Renal cortex interstitium (tissue), 11 donors: Measurements from ENCODE around the gene FHAD1. TPM values are rescaled to one million over a fixed set of nuclear protein-coding genes. Genes with fewer than 3 reads are reported as not detected.

ENCODE experiments used
- DNase-seq, 11 donors: peaks; one replicate each; pipeline ENCODE4 v3.0.0-alpha.2; 2013; ENCODE audit warnings: low read depth in 9 of 11, low spot score in 4 of 11; ENCODE audit errors: extremely low read depth in 1 of 11
- polyA plus RNA-seq, 3 donors: library from polyadenylated mRNA; unstranded; fragments of 120-200 nt; gene quantifications; one replicate each; pipeline ENCODE4 v1.2.1, GENCODE V29; 2013; ENCODE audit not compliant: insufficient read length in 3 of 3

FHAD1 gene
- polyA plus RNA-seq, 3 donors, result 3.3 to 6.5 (median 3.5) TPM

DNA sequence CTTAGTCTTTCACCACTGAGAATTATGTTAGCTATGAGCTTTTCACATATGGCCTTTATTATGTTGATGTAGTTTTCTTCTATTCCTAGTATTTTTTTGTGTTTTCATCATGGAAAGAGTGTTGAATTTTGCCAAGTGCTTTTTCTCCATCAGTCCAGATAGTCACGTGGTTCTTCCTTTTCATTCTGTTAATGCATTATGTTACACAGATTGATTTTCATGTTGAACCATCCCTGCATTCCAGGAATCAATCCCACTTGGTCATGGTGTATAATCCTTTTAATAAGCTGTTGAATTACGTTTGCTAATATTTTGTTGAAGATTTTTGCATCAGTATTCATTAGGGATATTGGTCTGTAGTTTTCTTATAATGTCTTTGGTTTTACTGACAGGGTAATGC is 17.7 kb downstream of the FHAD1 start:
- no peak for DNase-seq

DNA sequence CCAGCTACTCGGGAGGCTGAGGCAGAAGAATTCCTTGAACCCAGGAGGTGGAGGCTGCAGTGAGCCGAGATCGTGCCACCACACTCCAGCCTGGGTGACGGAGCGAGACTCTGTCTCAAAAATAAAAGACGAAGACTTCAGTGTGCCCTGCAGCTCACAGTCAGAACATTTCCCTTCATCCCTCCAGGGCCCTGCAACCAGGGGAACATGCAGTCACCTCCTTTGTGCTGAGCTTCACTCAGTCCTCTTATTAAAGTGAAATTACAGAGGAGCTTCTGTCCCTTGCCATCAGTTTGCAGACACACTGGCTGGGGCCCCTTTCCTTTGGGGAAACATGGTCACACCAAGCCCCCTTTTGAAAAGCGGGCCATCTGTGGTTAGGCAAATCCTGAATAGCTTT is 24.2 kb downstream of the FHAD1 start:
- DNase-seq, result no peak

DNA sequence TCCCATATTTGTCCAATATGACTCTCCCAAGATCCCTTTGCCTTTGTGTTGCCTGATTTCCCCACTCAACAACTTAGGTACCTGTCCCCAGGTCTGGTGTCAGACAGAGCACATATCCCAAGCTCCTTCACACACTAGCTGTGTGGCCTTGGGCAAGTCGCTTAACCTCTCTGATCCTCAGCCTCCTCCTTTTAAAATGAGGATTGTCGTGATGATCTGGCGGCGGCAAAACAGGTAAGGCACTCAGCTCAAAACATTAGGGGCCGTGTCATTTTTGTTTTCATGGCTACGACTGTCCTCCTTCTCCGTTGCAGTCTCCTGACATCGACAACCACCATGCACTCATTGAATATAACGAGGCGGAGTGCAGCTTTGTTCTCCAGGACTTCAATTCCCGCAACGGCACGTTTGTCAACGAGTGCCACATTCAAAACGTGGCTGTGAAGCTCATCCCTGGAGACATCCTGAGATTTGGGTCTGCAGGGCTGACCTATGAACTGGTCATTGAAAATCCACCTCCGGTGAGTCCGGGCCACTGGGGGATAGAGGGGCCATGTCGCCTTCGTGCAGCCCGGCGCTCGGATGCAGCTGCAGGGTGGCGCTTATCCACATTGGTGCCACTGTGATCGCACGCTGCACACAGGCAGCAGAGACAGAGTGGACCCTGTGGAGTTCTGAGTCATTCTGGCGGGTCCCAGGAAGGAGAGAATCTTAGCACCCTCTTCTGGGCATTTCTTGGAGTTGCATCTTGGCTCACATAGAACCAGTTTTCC is 25.2 kb downstream of the FHAD1 start:
- DNase-seq, result peak; percentile 33 to 79 (median 65)

DNA sequence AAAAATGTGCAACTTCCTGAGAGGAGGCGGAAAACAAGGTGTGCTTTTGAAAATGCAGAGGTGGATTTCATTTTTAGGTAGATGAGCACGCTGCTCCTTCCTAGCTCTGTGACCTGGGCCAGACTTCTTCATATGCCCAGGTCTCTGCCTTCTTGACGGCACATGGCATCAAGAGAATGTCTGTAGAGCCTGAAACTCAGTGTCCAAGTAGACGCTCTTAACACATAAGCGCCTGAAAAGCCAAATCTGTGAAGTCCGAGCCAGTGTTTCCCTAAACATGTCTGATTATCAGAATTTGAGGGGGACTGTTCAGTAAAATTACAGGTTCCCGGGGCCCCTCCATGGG is 25.7 kb downstream of the FHAD1 start:
- DNase-seq, result no peak

DNA sequence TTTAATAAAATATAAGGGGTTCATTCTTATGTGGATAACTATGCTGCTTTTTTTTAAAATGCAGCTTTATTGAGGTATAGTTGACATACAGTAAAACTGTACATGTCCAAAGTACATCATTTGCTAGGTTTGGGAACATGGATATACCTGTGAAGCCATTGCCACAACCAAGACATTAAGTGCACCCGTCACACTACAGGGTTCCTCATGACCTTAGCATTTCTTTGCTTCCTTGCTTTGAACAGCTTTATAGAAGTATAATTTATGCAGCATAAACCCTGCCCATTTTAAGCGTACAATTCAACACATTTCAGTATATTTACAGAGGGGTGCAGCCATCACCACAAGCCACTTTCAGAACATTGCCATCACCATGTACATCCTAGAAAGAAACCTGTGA is 26.3 kb downstream of the FHAD1 start:
- DNase-seq, result no peak

DNA sequence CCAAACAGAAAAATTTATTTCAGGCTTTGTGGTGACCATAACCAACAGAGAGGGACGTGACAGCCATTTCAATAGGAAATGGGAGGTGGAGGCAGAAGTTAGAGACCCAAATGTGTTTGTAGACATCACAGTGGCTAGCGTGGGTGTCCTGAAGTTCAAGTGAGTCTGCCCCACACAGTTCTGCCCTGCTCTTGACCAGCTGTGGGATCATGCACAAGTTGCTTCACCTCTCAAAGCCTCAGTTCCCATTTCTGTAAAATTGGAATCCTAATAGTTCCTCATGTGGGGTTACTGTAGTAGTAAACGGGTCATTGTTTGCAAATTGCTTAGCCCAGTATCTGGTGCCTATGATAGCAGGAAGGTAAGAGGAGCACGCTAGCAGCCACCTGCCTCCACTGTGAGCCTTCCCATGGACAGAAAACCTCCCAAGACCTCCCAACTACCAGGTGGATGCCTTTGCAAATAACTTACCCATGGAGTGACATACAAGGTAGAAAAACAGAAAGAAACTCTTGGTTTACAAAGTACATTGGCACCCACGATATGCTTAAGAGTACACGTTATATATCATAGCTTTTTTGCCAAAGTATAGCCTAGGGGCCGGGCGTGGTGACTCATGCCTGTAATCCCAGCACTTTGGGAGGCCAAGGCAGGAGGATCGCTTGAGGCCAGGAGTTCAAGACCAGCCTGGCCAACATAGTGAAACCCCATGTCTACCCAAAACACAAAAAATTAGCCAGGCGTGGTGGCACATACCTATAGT is 29.1 kb downstream of the FHAD1 start:
- DNase-seq, result no peak

DNA sequence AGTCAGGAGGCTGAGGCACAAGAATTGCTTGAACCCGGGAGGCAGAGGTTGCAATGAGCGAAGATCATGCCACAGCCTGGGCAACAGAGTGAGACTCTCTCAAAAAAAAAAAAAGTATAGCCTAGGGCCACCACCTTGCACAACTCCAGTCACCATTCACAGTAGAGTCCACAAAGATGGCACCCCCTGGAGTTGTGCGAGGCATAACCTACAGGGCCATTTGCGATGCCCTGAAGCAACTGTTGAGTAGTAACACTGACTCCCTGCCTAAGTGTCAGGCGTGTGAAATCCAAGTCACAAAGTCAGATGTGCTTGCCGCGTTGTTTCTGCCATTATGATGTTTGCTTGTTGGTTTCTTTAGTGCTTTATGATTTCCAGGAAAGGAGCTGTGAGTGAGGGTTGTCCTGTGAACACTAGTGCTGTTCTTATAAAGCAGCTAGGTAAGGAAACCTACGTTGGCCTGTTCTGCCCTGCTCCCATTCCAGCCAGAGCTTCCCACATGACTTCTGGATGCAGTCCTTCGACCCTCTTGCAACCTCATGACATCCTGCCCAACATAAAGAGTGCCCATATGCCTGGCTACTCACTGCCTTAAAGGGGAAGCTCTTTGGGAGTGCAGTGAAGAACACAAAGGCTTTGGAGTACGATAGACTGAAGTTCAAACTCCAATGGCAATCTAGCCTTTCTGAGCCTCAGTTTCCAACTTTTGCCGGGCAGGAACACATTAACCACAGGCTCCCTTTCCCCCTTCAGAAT is 29.8 kb downstream of the FHAD1 start:
- no peak for DNase-seq

DNA sequence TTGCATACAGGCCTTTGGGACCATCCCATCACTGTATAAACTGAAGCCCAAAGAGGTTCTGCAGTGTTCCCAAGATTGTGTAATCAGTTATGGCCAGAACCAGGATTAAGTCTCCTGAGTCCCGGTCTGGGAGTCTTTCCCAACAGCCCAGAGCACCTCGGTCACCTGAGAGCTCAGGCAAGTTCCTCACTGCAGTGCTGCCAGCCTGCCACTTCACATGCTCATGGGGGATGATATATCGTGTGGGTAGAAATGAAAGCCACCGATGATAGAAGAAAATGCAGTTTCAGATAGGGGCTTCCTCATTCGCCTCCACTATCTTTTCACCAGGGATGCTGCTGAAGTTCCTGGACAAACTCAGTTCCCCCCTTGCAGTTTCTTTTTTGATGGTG is 30.4 kb downstream of the FHAD1 start:
- no peak for DNase-seq

DNA sequence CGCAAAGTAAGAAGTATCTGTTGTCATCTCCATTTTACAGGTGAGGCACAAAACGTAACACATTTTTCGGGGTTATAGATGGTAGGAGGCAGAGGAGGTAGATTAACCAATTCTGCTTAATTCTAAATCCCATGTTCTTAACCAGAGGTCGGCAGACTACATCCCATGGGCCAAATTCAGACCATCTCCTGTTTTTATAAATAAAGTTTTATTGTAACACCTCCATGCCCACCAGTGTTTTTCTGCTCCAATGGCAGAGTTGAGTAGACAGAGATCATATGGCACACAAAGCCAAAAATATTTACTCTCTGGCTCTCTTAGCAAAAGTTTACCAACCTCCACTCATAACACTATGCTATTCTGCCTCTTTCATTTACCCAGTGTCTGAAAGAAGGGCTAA is 30.9 kb downstream of the FHAD1 start:
- DNase-seq, result no peak

DNA sequence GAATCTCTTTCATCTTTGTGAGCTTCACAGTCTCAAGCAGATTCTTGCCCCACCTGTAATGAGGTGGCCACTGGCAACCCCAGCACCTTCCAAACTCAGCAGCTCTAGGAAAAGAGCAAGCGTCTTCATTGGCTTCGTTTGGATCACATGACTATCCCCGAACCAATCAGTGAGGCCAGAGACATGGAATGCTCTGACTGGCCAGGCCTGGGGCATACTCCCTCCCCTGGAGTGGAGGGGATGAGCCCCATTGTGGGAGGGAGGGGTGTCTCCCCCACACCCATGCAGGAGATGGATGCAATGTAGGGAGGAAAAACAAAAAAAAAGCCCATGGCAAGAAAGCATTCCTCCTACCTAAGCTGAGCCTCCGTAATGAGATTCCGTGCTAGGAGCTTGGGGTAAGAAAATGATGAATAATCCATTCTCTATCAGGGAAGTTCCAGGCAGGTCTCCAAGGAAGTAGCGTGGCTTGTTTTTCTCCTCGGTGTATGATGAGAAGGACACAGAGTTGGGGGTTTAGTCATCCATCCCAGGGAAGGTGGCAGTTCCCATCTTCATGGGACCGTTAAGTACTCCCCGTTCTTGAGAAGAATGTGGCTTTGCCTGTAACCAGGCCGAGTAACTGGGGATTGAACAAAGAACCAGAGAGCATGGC is 32.7 kb downstream of the FHAD1 start:
- DNase-seq, result no peak

DNA sequence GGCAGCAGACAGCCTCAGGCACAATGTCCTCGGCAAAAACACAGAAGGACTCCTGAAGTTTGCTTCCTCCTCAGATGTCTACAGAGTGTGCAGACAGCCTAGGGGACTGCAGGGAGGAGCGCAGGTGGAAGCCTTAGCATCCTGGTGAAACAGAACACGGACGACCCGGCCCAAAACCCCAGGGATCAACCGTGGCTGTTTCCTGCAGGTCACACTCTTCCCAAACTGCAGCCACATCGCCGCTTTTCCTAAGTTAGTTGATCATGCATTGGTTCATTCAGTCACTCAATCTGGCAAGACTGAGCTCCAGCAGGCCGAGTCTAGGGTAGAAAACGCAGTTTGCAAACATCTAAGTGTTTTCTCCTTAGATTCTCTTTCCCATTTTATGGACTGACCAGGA is 33.4 kb downstream of the FHAD1 start:
- no peak for DNase-seq

DNA sequence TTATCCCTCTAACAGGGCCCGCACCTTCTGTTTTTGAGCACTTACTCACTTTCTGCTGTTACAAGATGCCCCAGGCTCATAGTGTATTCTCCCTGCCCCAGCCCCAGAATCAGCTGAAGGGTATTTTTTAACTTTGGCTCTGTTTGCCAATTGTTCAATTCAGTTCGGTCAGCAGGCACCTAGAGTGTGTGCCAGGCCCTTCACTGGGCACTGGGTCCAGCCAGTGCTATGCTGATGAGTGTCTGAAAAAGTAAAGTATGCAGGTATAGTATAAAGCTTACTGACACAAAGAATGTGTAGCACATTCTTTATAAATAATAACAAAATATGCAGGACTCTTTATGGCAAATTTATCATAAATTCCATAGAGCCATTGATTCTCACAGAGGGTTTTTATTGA is 35.0 kb downstream of the FHAD1 start:
- DNase-seq, result no peak

DNA sequence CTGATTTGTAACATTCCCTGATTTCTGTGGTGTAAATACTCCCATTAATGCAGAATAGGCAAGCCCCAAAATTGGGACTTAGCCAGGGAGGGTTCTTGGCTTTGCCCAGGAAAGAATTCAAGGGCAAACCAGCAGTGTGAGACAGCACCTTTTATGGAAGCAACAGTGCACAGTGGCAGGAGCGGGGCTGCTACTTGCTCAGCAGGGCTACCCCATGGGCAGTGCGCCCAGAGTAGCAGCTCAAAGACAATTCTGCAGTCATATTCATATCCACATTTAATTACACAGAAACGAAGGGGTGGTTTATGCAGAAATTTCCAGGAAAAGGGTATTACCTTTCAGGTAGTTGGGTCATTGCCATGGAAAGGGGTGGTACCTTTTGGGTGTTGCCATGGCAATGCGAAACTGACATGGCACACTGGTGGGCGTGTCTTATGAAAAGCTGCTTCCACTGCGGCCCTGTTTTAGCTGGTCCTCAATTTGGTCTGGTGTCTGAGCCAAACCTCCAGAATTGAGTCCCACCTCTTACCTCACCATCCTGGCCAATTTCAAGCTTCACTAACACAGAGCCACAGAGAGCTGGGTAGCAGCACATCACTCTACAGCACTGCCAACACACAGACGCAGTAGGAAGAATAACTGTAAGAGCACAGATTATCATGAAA is 35.9 kb downstream of the FHAD1 start:
- DNase-seq, result no peak

DNA sequence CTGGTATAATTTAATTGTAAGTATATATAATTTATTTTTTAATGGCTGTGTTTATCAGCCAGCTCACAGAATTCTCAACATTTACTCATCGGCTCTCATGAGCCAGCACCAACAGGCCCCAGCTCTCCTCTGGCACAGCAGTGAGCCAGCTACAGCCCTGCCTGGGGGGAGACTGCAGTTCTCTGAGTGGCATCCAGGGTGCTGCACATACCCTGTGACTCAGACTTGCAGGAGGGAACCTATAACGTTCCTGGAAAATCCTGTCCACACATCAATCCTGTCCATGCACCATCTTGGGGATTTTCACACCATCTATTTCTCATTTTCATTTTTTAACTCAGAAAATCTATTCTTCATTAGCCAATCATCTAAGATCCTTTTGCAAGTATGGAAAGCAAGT is 36.5 kb downstream of the FHAD1 start:
- no peak for DNase-seq

DNA sequence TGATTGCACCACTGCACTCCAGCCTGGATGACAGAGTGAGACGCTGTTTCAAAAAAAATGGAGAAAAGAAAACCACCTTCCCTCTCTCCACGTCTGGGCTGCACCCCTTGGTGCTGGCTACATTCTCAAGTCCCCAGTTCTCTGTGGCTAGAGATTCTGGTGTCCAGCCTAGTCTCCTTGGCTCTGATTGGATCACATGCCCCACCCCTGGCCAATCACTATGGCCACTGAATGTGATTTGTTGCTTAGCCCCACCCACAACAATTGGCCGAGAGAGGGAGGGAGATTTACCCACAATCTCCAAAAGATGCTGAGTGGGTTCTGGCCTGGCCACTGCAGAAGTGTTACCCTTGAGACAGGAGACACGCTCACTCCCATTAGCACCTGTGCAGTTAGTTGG is 39.4 kb downstream of the FHAD1 start:
- no peak for DNase-seq

DNA sequence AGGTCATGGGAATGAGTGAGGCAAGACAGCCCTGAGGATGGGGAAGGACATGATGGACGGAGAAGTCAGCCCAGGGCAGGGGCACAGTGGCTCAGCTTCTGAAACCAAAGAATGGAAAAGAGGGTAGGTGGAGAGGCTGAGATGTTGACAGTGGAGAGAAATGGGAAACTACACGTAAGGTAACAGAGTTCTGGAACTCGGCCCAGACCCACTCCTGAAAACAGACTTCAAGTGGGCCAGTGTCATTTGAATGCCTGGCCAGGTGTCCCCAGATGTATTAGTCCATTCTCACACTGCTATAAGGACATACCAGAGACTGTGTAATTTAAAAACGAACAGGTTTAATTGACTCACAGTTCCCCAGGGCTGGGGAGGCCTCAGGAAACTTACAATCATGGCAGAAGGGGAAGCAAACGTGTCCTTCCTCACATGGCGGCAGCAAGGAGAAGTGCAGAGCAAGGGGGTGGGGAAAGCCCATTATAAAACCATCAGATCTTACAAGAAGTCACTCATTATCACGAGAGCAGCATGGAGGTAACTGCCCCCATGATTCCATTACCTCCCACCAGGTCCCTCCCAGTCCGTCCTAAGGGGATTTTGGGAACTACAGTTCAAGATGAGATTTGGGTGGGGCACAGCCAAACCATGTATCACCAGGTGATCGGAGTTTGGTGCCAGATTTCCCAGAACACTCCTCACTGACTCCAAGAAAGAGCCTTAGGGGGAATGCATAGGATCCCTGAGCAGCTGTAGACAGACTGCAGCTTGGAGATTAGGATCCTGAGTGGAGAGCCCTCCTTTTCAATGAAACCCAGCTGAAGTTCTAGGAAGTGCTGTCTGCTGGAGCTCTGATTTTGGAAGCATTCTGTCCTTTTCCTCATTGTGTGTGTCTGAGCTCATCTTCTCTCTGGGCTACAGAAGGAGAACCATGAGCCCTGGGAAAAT is 40.3 kb downstream of the FHAD1 start:
- DNase-seq, result no peak

DNA sequence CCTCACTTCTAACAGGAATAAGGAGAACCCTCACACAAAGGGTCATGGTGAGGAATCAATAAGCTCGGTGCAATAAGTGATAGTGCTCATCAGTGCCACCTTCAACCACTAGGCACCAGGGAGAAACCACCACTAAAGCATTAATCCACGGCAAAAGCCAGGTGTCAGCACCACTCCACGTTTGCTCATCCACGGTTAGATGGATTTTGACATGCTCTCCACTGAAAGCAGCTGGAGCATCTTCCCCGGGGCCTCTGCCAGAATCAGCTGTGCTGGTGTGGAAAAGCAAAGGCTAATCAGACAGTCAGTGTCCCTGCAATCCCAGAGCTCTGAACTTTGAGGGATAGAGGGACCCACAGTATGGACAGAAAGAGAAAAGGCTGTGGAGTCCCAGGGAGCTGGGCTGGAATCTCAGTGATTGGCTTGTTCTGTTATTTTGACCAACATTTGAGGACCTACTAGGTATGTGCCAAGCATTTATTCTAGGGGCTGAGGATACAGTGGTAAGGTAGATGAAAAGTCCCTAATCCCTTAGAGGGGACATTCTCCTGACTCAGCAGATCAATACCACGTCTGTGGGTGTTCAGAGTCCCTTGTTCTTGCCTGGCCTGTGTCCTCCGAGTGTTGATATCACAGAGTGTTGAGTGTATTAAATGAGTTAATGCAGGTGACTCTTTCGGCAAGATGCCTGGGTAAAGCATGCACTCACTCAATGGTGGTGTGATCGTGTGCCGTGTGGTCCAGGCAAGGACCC is 41.3 kb downstream of the FHAD1 start:
- DNase-seq, result no peak
